Kidney tubule cell (primary cell): Measurements from ENCODE around the gene GCH1.

Experiments
- DNase-seq: peaks from one replicate; pipeline ENCODE4 v3.0.0-alpha.2; 2018; ENCODE audit warnings: low spot score

Gene GCH1

DNA sequence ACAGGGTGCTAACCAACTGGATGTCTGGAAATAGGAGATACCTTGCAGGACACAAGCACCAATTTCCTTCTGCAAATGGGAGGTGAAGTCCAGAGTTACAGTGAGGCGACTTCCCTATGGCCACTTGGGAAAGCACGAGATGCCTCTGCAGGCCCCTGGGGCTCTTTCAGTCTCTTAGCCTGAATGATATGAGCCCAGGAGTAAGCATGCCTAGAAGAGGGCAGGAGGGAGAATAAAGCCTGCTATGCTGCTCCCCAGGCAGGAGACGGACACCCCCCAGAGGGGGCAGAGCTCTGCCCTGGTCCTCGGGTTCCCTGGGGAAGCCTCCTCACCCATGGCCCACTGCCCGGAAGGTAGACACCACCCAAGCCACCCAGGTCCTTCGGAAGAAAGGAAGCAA lies 105.1 kb downstream of the GCH1 start:
- no peak for DNase-seq

DNA sequence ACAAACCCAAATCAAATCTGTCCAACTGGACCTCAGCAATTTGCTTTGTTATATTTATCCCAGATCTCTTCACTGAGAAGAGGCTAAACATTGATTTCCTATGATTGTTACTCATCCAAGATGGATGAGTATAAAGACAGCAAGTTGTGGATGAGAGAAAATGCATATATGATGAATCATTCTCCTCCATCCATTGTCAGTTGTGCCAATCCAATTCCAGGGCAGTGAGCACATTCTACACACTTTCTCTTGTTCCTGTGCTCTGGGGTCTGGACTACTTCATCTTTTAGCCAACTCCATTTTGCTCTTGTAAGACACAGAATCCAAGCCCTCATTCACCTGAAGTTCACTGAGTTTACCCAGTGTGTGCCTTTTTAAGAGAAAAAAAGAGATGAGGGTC lies 105.7 kb downstream of the GCH1 start:
- DNase-seq = peak; percentile 75

DNA sequence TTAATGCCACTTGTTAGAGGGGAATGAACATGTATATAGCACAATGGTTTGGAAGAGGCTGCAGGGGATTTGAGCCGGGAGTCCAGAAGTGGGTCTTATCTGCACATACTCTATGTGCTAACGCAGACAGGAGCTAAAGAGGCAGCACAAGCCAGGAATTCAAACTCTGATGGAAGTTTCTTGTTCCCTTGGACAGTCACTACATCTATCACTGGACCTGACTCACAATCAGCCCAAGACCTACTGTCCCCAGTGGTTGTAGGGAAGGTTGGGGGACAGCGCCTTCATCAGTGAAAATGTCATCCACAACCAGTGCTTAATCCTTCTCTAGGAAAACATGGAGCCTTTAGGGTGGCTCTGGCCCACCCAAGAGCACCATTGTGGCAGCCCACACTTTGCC lies 107.8 kb downstream of the GCH1 start:
- no peak for DNase-seq

- DNase-seq = no peak
These were observed 108.5 kb downstream of the GCH1 start for GRCh38 chr14:54794159-54794558.

- DNase-seq = no peak
These were observed 110.3 kb downstream of the GCH1 start for GRCh38 chr14:54792288-54792687.
